Retinal pigment epithelial cell (primary cell): ENCODE measurements around the gene ACSM6.

Experiments
- DNase-seq: peaks from one replicate; pipeline ENCODE4 v3.0.0-alpha.2; 2010; ENCODE audit warnings: low read depth
- H3K4me3 ChIP-seq: 2 replicates; pipeline ENCODE4 v1.5.1; 2011; ENCODE audit warnings: mild to moderate bottlenecking, low read length, control low read depth, moderate library complexity
- CTCF ChIP-seq: conservative IDR thresholded peaks from 2 replicates; pipeline ENCODE4 v1.5.1; 2011; ENCODE audit warnings: low read depth, low read length, control low read depth, inconsistent platforms

The ACSM6 gene

GRCh38 chr10:95193944-95194343 lies at the start of gene ACSM6:
TSS of gene ACSM6 (plus strand) at chr10:95194238. CDS start at chr10:95194486, 248 bp downstream.
- no peak within 1 kb of the TSS for H3K4me3 ChIP-seq
- DNase-seq = no peak
- TF ChIP-seq CTCF = no peak

GRCh38 chr10:95168694-95169093 lies 25.3 kb upstream of the ACSM6 start:
- no peak for DNase-seq
- no peak for TF ChIP-seq CTCF
- no peak overlapping the region for H3K4me3 ChIP-seq

GRCh38 chr10:95169522-95169921 lies 24.5 kb upstream of the ACSM6 start:
- H3K4me3 ChIP-seq = no peak overlapping the region
- no peak for DNase-seq
- no peak for TF ChIP-seq CTCF

GRCh38 chr10:95170790-95171189 lies 23.2 kb upstream of the ACSM6 start:
- DNase-seq = no peak
- TF ChIP-seq CTCF = no peak

GRCh38 chr10:95171336-95171735 lies 22.7 kb upstream of the ACSM6 start:
- H3K4me3 ChIP-seq = no peak overlapping the region
- TF ChIP-seq CTCF = no peak
- DNase-seq = no peak

More at GRCh38 chr10:95170790-95171189, 23.2 kb upstream of the ACSM6 start:
- H3K4me3 ChIP-seq = no peak overlapping the region

- TF ChIP-seq CTCF = no peak
- no peak for DNase-seq
Observed at GRCh38 chr10:95172851-95173250, 21.2 kb upstream of the ACSM6 start.

GRCh38 chr10:95176101-95176500 lies 17.9 kb upstream of the ACSM6 start:
- TF ChIP-seq CTCF = no peak
- H3K4me3 ChIP-seq = no peak overlapping the region
- DNase-seq = no peak

More at GRCh38 chr10:95172851-95173250, 21.2 kb upstream of the ACSM6 start:
- H3K4me3 ChIP-seq = no peak overlapping the region
